ENCODE results near the gene FUCA1. TPM values are rescaled to one million over a fixed set of nuclear protein-coding genes. Genes with fewer than 3 reads are reported as not detected.

FUCA1 gene
- total and polyA plus RNA-seq, 2 donors (not counting 3 experiments of a cell fraction or from before 2014, with no cell fraction given): 4.9 to 5.6 TPM

- TF ChIP-seq MAX (IDR thresholded peaks at IDR 0.05; ENCODE audit: insufficient read depth, insufficient read length): no peak
- no peak for TF ChIP-seq JUN (IDR thresholded peaks at IDR 0.05; ENCODE audit: borderline replicate concordance, insufficient read depth, insufficient read length, low read depth)
- TF ChIP-seq CTCF (IDR thresholded peaks at IDR 0.05; ENCODE audit: extremely low read depth in 1 of 2, insufficient read depth in 1 of 2, low read depth in 1 of 2, low read length in 2 of 2): no peak
- TF ChIP-seq FOS (IDR thresholded peaks at IDR 0.05; ENCODE audit: borderline replicate concordance, insufficient read depth, low read length): no peak
- no peak for TF ChIP-seq MYC (IDR thresholded peaks at IDR 0.05; ENCODE audit: low read depth, low read length)
- TF ChIP-seq POLR2AphosphoS5 (IDR thresholded peaks at IDR 0.05; ENCODE audit: insufficient read depth, low read depth, low read length): no peak
- TF ChIP-seq GATA2 (IDR thresholded peaks at IDR 0.05; ENCODE audit: insufficient read depth, insufficient read length, low read depth, low read length): no peak
- no peak for TF ChIP-seq POLR2A (IDR thresholded peaks at IDR 0.05; ENCODE audit: low read depth, low read length)
- TF ChIP-seq EZH2 (IDR thresholded peaks at IDR 0.05; ENCODE audit: borderline replicate concordance, low read depth, low read length, severe bottlenecking): no peak
- no peaks in the 10 kb centered on the region for H3K4me1 ChIP-seq (ENCODE audit: control insufficient read depth, extremely low read depth, insufficient read depth, low read length)
- no peaks in the 10 kb centered on the region for H3K79me2 ChIP-seq (ENCODE audit: control insufficient read depth, insufficient read depth, low read length)
- intact Hi-C loops (cut with micrococcal nuclease): no loop called here
- no peaks in the 10 kb centered on the region for H4K20me1 ChIP-seq (replicated peaks; ENCODE audit: control insufficient read depth, extremely low read depth, insufficient read depth, low read length)
- no peaks in the 10 kb centered on the region for H3K9me3 ChIP-seq (replicated peaks; ENCODE audit: control insufficient read depth, insufficient read depth, low read length)
- no peak overlapping the region for H3K9ac ChIP-seq (replicated peaks; ENCODE audit: extremely low read depth, insufficient read depth, low read length)
- BruUV-seq (replicated peaks): no TSS peak
- no peaks in the 10 kb centered on the region for H3K9me1 ChIP-seq (replicated peaks; ENCODE audit: control insufficient read depth, extremely low read depth, insufficient read depth, low read length)
- H2AFZ ChIP-seq (ENCODE audit: low read depth, low read length): no peak overlapping the region
- no peaks in the 10 kb centered on the region for H3K36me3 ChIP-seq (ENCODE audit: control insufficient read depth in 2 of 2, extremely low read depth in 1 of 2, insufficient read depth in 2 of 2, low read length in 2 of 2)
- DNase-seq (ENCODE audit: low read depth, low spot score) (no peak), FAIRE-seq (no peak)
- H3K27me3 ChIP-seq (ENCODE audit: control insufficient read depth in 2 of 2, insufficient read depth in 2 of 2, low read length in 2 of 2): peaks cover 12 to 17% of the 10 kb centered on the region in 2 experiments
- no peak overlapping the region for H3K4me3 ChIP-seq (replicated peaks in 1 of 3; ENCODE audit: insufficient read depth in 1 of 3, low read depth in 1 of 3, low read length in 3 of 3)
- H3K27ac ChIP-seq (ENCODE audit: insufficient read depth, low read depth, low read length): no peak overlapping the region
- ChIA-PET CTCF (interaction anchor here (0.5 to 1.1 kb wide), 3 partner anchors 49 to 241 kb away, joined by 3 to 4 read pairs (median 3); no protein-coding TSS in a partner anchor), POLR2A (no interaction called here)
- dilution Hi-C loops (cut with MboI; ENCODE audit: extremely low pct_ligation_motif_present, low sequenced_read_pairs): no loop called here
- no peak overlapping the region for H3K4me2 ChIP-seq (ENCODE audit: insufficient read depth, low read length)
Observed at GRCh38 chr1:23909412-23909811, 41.3 kb upstream of the FUCA1 start.
